Astrocyte of the cerebellum (primary cell): ENCODE results near the gene SLC6A12.

ENCODE experiments used
- DNase-seq: peaks from one replicate; pipeline ENCODE4 v3.0.0-alpha.2; 2011; ENCODE audit warnings: low read depth
- H3K4me3 ChIP-seq: 2 replicates; pipeline ENCODE4 v1.5.1; 2011; ENCODE audit warnings: mild to moderate bottlenecking, low read depth, low read length, moderate library complexity
- in situ Hi-C: cut with HindIII; loops from 2 replicates; pipeline ENCODE4 v1.10.0; 2017; ENCODE audit warnings: low sequenced_read_pairs
- TF ChIP-seq, protein P1 (sequence below): IDR thresholded peaks from 2 replicates; pipeline ENCODE4 v1.5.1; 2012; ENCODE audit warnings: low read length, low read depth, moderate library complexity, mild to moderate bottlenecking; ENCODE audit errors: missing control alignments

SLC6A12 gene

DNA sequence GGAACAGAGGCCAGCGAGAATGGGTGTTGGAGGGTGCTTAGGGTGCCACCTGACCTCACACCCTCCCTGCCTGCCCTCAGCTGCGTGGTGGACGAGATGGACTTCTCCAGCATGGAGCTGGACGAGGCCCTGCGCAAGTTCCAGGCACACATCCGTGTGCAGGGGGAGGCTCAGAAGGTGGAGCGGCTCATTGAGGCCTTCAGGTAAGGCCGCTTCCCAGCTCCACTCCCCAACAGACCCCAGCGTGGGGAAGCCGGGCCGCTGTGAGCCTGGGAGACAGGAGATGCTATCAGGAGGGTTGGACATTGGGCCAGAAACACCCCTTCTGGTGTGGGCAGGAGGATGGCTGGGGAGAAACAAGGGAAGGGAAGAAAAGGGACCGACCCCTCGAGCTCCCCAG, 57.0 kb downstream of the SLC6A12 start:
- H3K4me3 ChIP-seq = no peak overlapping the region
- no peak for DNase-seq
- TF ChIP-seq, protein P1, sequence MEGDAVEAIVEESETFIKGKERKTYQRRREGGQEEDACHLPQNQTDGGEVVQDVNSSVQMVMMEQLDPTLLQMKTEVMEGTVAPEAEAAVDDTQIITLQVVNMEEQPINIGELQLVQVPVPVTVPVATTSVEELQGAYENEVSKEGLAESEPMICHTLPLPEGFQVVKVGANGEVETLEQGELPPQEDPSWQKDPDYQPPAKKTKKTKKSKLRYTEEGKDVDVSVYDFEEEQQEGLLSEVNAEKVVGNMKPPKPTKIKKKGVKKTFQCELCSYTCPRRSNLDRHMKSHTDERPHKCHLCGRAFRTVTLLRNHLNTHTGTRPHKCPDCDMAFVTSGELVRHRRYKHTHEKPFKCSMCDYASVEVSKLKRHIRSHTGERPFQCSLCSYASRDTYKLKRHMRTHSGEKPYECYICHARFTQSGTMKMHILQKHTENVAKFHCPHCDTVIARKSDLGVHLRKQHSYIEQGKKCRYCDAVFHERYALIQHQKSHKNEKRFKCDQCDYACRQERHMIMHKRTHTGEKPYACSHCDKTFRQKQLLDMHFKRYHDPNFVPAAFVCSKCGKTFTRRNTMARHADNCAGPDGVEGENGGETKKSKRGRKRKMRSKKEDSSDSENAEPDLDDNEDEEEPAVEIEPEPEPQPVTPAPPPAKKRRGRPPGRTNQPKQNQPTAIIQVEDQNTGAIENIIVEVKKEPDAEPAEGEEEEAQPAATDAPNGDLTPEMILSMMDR = no peak

DNA sequence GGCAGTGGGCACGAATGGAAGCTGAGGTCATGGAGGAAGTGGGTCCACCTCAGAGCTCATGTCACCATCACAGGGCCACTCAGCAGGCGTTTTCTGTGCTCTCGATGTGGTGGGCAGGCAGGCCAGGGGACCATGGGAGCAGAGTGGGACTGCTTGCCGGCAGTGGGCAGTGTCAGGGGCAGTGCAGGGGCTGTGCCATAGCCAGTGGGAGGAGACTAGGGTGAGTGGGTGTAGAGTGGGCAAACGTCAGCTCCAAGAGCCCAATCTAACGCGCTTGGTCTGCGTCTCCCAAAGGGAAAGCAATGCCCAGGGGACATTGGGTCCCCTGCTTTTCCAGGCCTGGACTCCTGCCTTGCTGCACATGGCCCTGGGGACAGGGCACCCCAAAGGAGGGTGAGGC, 58.3 kb downstream of the SLC6A12 start:
- in situ Hi-C loops = loop anchor here (5.0 kb wide), 1 partner anchor 43 kb away; no protein-coding TSS in a partner anchor
- TF ChIP-seq, protein P1 = no peak
- no peak for DNase-seq
- H3K4me3 ChIP-seq = no peak overlapping the region

More for the DNA sequence above, 57.0 kb downstream of the SLC6A12 start:
- in situ Hi-C loops = loop anchor here (5.0 kb wide), 1 partner anchor 45 kb away; no protein-coding TSS in a partner anchor

- TF ChIP-seq, protein P1 = no peak
- DNase-seq = no peak
- in situ Hi-C loops = loop anchor here (5.0 kb wide), 1 partner anchor 43 kb away; no protein-coding TSS in a partner anchor
- H3K4me3 ChIP-seq = no peak overlapping the region
Measured at GRCh38 chr12:155006-155405, 59.0 kb downstream of the SLC6A12 start.

DNA sequence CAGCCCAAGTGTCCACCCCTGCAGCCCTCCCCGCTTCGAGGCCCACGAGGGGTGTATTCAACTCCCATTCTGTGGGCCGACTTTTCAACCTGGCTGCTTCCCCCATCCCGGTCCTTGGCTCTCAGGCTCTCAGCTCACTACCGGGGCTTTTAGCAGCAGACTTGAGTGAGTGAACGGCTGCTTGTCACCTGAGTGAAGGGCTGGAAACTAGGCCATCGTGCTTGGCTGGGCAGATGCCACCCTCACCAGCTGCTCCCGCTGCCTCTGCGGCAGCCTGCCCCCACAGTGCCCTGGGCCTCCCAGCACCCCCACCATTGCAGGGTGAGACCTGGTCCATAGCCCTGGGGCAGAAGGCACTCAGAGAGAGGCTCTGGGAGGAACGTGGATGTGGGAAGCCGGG, 59.9 kb downstream of the SLC6A12 start:
- no peak for DNase-seq
- TF ChIP-seq, protein P1 = no peak
- in situ Hi-C loops = no loop called here
- no peak overlapping the region for H3K4me3 ChIP-seq

DNA sequence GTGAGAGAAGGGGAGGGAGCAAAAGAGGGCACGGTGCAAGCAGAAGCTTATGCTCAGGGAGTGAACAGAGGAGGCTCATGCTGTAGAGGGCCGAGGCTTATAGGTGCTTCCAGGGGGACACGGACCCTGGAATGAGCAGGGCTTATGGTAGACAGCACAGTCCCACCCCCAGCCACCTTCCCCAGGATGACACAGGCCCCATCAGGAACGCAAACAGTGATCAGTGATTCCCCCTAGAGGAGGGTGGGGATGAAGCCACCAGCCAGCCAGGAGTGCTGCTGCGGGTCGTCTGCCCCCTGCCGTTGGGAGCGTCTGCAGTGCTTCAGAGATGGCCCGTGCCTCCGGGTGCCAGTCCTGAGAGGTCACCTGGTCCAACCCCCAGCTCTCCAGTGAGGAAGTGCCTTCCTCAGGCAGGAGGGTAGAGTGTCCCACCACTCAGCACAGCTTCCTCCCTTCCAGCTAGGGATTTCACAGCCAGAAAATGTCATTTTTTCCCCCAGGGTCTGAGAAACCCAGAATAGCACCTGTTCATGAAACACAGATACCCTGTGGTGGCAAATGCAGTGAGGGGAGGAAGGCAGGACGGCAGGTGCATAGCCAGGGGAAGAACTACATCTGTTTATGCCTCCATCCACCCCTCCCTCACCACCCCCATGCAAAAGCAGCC, 60.7 kb downstream of the SLC6A12 start:
- TF ChIP-seq, protein P1 = peak; percentile 65
- DNase-seq = no peak
- H3K4me3 ChIP-seq = no peak overlapping the region
- in situ Hi-C loops = no loop called here

DNA sequence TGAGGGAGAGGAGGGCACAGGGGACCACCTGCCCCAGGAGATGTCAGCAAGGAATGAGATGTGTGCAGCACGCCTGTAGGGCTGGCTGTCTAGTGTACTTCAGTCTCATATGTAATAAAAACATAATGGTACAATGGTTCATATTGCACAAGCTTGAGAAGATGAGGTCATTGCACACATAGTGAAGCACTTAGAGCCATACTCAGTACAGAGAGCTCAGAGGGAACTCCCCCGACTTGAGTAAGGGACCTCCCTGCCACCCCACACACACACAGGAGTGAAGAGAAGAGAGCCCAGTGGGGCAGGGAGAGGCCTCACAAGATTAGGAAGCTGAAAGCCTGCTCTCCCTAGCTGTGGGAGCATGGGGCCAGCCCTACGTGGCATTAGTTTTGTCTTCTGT, 61.5 kb downstream of the SLC6A12 start:
- TF ChIP-seq, protein P1 = no peak
- in situ Hi-C loops = no loop called here

More for the DNA sequence above, 61.5 kb downstream of the SLC6A12 start:
- no peak overlapping the region for H3K4me3 ChIP-seq
- DNase-seq = no peak
